Esophagus muscularis mucosa (tissue), 4 donors: ENCODE measurements around the gene TNNT2. TPM values are rescaled to one million over a fixed set of nuclear protein-coding genes. Genes with fewer than 3 reads are reported as not detected.

Experiments used
- DNase-seq: peaks from one replicate; pipeline ENCODE4 v3.0.0-alpha.2; 2017; ENCODE audit errors: extremely low spot score
- H3K27ac ChIP-seq, 4 donors: fragments of 200-600 bp; sonication (generic); replicated peaks in 1 of 4; 1 replicate in 3 of 4; 2 replicates in 1 of 4; pipeline ENCODE4 v1.5.1; 2016 to 2019; ENCODE audit warnings: mild to moderate bottlenecking in 1 of 4
- H3K27me3 ChIP-seq, 4 donors: fragments of 200-600 bp; sonication (generic); one replicate each; pipeline versions ENCODE4 v1.5.1 to v1.6.0; 2016 to 2019
- H3K36me3 ChIP-seq, 4 donors: fragments of 200-600 bp; sonication (generic); one replicate each; pipeline ENCODE4 v1.5.1; 2016 to 2019
- H3K4me1 ChIP-seq, 4 donors: fragments of 200-600 bp; sonication (generic); one replicate each; pipeline ENCODE4 v1.5.1; 2016 to 2019
- H3K4me3 ChIP-seq, 4 donors: fragments of 200-600 bp; sonication (generic); 1 replicate in 2 of 4; 2 replicates in 2 of 4; pipeline ENCODE4 v1.5.1; 2016 to 2019; ENCODE audit warnings: mild to moderate bottlenecking in 4 of 4, moderate library complexity in 1 of 4
- H3K9me3 ChIP-seq, 4 donors: fragments of 200-600 bp; sonication (generic); 1 replicate in 3 of 4; 2 replicates in 1 of 4; pipeline ENCODE4 v1.5.1; 2016 to 2019
- CTCF ChIP-seq, 3 experiments: fragments of 200-600 bp in 2 of 3; fragments of 450-650 bp in 1 of 3; sonication (generic) in 2 of 3; IDR thresholded peaks; one replicate each; pipeline ENCODE4 v1.5.1; 2017 to 2019; ENCODE audit warnings: antibody characterized with exemption in 3 of 3, mild to moderate bottlenecking in 2 of 3, moderate library complexity in 1 of 3
- EP300 ChIP-seq: sonication (generic); formaldehyde crosslinking; IDR thresholded peaks from one replicate; pipeline ENCODE4 v1.6.1; 2017; ENCODE audit warnings: antibody characterized with exemption
- POLR2A ChIP-seq: fragments of 450-650 bp; IDR thresholded peaks from one replicate; pipeline ENCODE4 v1.6.1; 2017; ENCODE audit warnings: antibody characterized with exemption, moderate library complexity, mild to moderate bottlenecking, low read depth
- POLR2AphosphoS5 ChIP-seq, 2 donors: sonication (generic); formaldehyde crosslinking; IDR thresholded peaks; one replicate each; pipeline ENCODE4 v1.6.1; 2017; ENCODE audit warnings: antibody characterized with exemption in 2 of 2
- WGBS: methylation state at CpG from one replicate; pipeline ENCODE4 v1.1.5; 2018; 5-methylcytosine and 5-hydroxymethylcytosine counted together
- intact Hi-C: fragments of 100-400 bp; cut with DNase I; formaldehyde crosslinking; loops from one replicate; pipeline ENCODE4 v1.15.1; 2023
- total RNA-seq, 4 donors: library from RNA; depleted of rRNA; stranded (reverse); fragments of >200 nt; gene quantifications; one replicate each; pipeline versions ENCODE4 v1.1.0 to v1.2.1, GENCODE V29; 2016

TNNT2 gene
- total RNA-seq, 4 donors from 2014 or later, result 0.83 to 2.0 TPM; not detected in 2

DNA sequence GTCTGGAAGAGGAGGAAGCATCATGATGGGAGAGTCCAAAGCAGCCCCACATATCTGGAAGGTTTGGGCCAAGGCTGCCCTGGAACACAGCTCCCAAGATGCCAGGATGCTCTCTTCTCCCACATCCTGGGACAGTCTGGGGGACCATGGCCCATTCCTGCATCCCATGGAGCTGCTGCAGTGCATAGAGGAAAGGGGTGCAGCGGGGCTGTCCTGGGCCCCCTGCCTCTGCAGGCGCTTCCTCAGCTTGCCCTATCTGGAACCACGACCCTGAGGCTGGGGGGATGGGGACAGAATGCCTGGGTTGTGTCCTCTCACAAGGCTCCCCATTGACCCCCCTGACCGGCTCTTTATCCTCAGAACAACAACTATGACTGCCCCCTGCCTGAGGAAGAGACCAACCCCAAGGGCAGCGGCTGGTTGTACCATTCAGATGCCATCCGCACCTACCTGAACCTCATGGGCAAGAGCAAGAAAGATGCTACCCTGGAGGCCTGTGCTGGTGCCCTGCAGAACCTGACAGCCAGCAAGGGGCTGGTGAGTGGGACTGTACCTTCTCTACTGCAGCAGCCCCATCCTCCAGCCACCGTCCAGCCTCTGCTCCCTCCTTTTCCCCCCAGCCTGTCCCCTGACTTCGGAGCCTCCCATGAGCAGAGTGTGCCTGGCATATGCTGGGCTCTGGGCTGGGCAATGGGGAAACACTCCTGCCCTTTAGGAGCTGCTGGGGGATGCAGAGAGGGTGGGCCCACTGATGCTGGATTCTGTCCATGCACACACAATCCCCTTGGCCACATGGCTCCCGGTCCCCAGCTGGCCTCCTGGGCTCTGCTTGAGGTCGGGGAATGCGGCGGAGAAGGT is 54.6 kb downstream of the TNNT2 start:
- H3K27ac ChIP-seq, result no peak overlapping the region
- no peak overlapping the region for H3K4me3 ChIP-seq
- TF ChIP-seq POLR2AphosphoS5 (IDR thresholded peaks at IDR 0.05) (no peak), EP300 (no peak), CTCF (IDR thresholded peaks at IDR 0.05) (no peak), POLR2A (no peak)
- no peak for DNase-seq
- H3K9me3 ChIP-seq, result no peaks in the 10 kb centered on the region
- intact Hi-C loops, result no loop called here
- no peaks in the 10 kb centered on the region for H3K4me1 ChIP-seq
- no peaks in the 10 kb centered on the region for H3K27me3 ChIP-seq
- WGBS, result 91% methylated on average over 9 of the region's 12 CpGs
- H3K36me3 ChIP-seq, result no peaks in the 10 kb centered on the region

- Histone ChIP-seq H3K4me1 (no peaks in the 10 kb centered on the region), H3K36me3 (no peaks in the 10 kb centered on the region), H3K4me3 (no peak overlapping the region), H3K27me3 (no peaks in the 10 kb centered on the region), H3K27ac (no peak overlapping the region), H3K9me3 (no peaks in the 10 kb centered on the region)
- intact Hi-C loops, result no loop called here
- DNase-seq, result no peak
- whole genome bisulfite sequencing, result 98% methylated on average over 9 of the region's 15 CpGs
- TF ChIP-seq POLR2A (no peak), EP300 (no peak), CTCF (IDR thresholded peaks at IDR 0.05) (no peak), POLR2AphosphoS5 (IDR thresholded peaks at IDR 0.05) (no peak)
These were observed 55.6 kb downstream of the TNNT2 start for GRCh38 chr1:201321826-201322390.

- TF ChIP-seq POLR2AphosphoS5 (IDR thresholded peaks at IDR 0.05), result no peak
- no peak for TF ChIP-seq POLR2A
- no peak for TF ChIP-seq CTCF (IDR thresholded peaks at IDR 0.05)
- TF ChIP-seq EP300, result no peak
- Histone ChIP-seq H3K27me3 (no peaks in the 10 kb centered on the region), H3K9me3 (no peaks in the 10 kb centered on the region), H3K4me1 (no peaks in the 10 kb centered on the region), H3K4me3 (no peak overlapping the region), H3K36me3 (no peaks in the 10 kb centered on the region), H3K27ac (no peak overlapping the region)
- intact Hi-C loops, result no loop called here
- no peak for DNase-seq
- WGBS, result 88% methylated on average over 10 of the region's 12 CpGs
These were observed 57.2 kb downstream of the TNNT2 start for GRCh38 chr1:201320168-201320788.

DNA sequence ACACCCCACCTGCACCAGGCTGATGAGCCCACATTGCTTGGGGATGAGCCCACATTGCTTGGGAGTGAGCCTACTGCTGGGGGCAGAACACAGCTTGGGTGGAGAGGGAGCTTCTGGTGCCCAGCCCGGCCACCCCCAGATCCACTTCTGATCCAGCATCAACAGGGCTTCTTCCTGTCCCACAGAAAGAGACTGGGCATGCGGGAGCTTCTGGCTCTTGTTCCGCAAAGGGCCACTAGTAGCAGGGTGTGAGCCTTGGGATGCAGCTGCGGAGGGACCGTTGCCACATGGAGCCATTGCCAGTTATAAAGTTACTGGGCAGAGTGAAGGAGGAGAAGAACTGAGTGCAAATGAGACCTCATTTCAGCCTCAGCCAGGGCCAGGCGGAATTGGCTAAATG is 57.8 kb downstream of the TNNT2 start:
- Histone ChIP-seq H3K36me3 (no peaks in the 10 kb centered on the region), H3K4me3 (no peak overlapping the region), H3K27me3 (no peaks in the 10 kb centered on the region), H3K27ac (no peak overlapping the region), H3K4me1 (no peaks in the 10 kb centered on the region), H3K9me3 (no peaks in the 10 kb centered on the region)
- TF ChIP-seq EP300 (no peak), POLR2A (no peak), CTCF (IDR thresholded peaks at IDR 0.05) (no peak), POLR2AphosphoS5 (IDR thresholded peaks at IDR 0.05) (no peak)
- no peak for DNase-seq
- 99% methylated on average over 3 of the region's 6 CpGs for WGBS
- intact Hi-C loops, result no loop called here
